B cell (primary cell): ENCODE results near the gene ARHGAP15. TPM values are rescaled to one million over a fixed set of nuclear protein-coding genes. Genes with fewer than 3 reads are reported as not detected.

ENCODE experiments used
- ATAC-seq: fragments of 200-7000 bp; cut with Tn5 transposase; one replicate; pipeline ENCODE4 v1.10.0; 2021; ENCODE audit warnings: low read depth, mild to moderate bottlenecking, moderate number of reproducible peaks, moderate library complexity
- CTCF ChIA-PET: fragments of 350-600 bp; sonication (Branson Sonifier 250); formaldehyde crosslinking; loops from one replicate; lab custom pipeline; 2021; ENCODE audit warnings: antibody characterized with exemption, inconsistent platforms; lab: Charles Lee
- POLR2A ChIA-PET: fragments of 350-600 bp; sonication (Branson Sonifier 250); formaldehyde crosslinking; loops from one replicate; lab custom pipeline; 2021; ENCODE audit warnings: antibody characterized with exemption; lab: Charles Lee
- DNase-seq: peaks from one replicate; pipeline ENCODE4 v3.0.0; 2013
- H2AFZ ChIP-seq: 2 replicates; pipeline ENCODE4 v1.6.1; 2012; ENCODE audit warnings: mild to moderate bottlenecking, low read depth, low read length; ENCODE audit not compliant: insufficient read depth, poor library complexity, severe bottlenecking
- H3K27ac ChIP-seq, 2 donors: 1 replicate in 1 of 2; 2 replicates in 1 of 2; pipeline ENCODE4 v1.5.1; 2012 to 2013; ENCODE audit warnings: low read length in 2 of 2, mild to moderate bottlenecking in 2 of 2, moderate library complexity in 1 of 2
- H3K27me3 ChIP-seq, 4 experiments: fragments of 200-600 bp in 1 of 4; sonication (generic) in 1 of 4; replicated peaks in 1 of 4; 1 replicate in 2 of 4; 2 replicates in 2 of 4; pipeline versions ENCODE4 v1.6.1 to v1.7.0; 2013 to 2016; ENCODE audit warnings: low read length in 3 of 4, mild to moderate bottlenecking in 2 of 4, mixed read lengths in 1 of 4, moderate library complexity in 1 of 4; ENCODE audit not compliant: insufficient read depth in 4 of 4, control insufficient read depth in 3 of 4; ENCODE audit errors: control extremely low read depth in 1 of 4
- H3K36me3 ChIP-seq, 2 experiments: replicated peaks in 1 of 2; 1 replicate in 1 of 2; 2 replicates in 1 of 2; pipeline versions ENCODE4 v1.6.1 to v1.7.1; 2013; ENCODE audit warnings: low read length in 1 of 2; ENCODE audit not compliant: insufficient read depth in 2 of 2, control insufficient read depth in 1 of 2; ENCODE audit errors: control extremely low read depth in 1 of 2, extremely low read depth in 1 of 2
- H3K4me1 ChIP-seq, 2 donors: fragments of 200-600 bp in 1 of 2; sonication (generic) in 1 of 2; 1 replicate in 1 of 2; 2 replicates in 1 of 2; pipeline versions ENCODE4 v1.5.1 to v1.6.1; 2013 to 2017; ENCODE audit warnings: low read length in 2 of 2; ENCODE audit not compliant: control insufficient read depth in 2 of 2, insufficient read depth in 2 of 2
- H3K4me2 ChIP-seq: replicated peaks from 2 replicates; pipeline ENCODE3; 2012; ENCODE audit warnings: mild to moderate bottlenecking, low read depth, low read length; ENCODE audit not compliant: poor library complexity, severe bottlenecking
- H3K4me3 ChIP-seq, 5 experiments: fragments of 200-600 bp in 1 of 5; sonication (generic) in 1 of 5; 1 replicate in 3 of 5; 2 replicates in 2 of 5; pipeline versions ENCODE4 v1.5.1 to v1.7.0; 2011 to 2016; ENCODE audit warnings: low read length in 4 of 5, mild to moderate bottlenecking in 4 of 5, low read depth in 2 of 5, control low read depth in 1 of 5, moderate library complexity in 1 of 5; ENCODE audit not compliant: insufficient read depth in 1 of 5; ENCODE audit errors: control extremely low read depth in 1 of 5, extremely low read depth in 1 of 5
- H3K79me2 ChIP-seq: fragments of 200-600 bp; sonication (generic); one replicate; pipeline ENCODE4 v1.6.0; 2016; ENCODE audit warnings: low read length; ENCODE audit not compliant: control insufficient read depth, insufficient read depth
- H3K9ac ChIP-seq: fragments of 200-600 bp; sonication (generic); 2 replicates; pipeline ENCODE4 v1.6.1; 2017; ENCODE audit warnings: mild to moderate bottlenecking, low read length, moderate library complexity
- H3K9me3 ChIP-seq, 3 donors: one replicate each; pipeline versions ENCODE4 v1.6.1 to v1.7.1; 2013; ENCODE audit warnings: low read length in 2 of 3; ENCODE audit not compliant: control insufficient read depth in 2 of 3, insufficient read depth in 1 of 3; ENCODE audit errors: control extremely low read depth in 1 of 3
- H4K20me1 ChIP-seq: 2 replicates; pipeline ENCODE4 v1.6.0; 2012; ENCODE audit warnings: mild to moderate bottlenecking, low read length; ENCODE audit not compliant: insufficient read depth, control insufficient read depth, poor library complexity, severe bottlenecking
- H3K27ac Mint-ChIP-seq: one replicate; pipeline ENCODE4 v1.8.0; 2021; ENCODE audit warnings: mixed read lengths
- H3K27me3 Mint-ChIP-seq: one replicate; pipeline ENCODE4 v1.8.0; 2021; ENCODE audit warnings: mixed read lengths
- H3K4me1 Mint-ChIP-seq: one replicate; pipeline ENCODE4 v1.8.0; 2021; ENCODE audit warnings: mixed read lengths
- H3K4me3 Mint-ChIP-seq: one replicate; pipeline ENCODE4 v1.8.0; 2021; ENCODE audit warnings: mixed read lengths
- H3K9me3 Mint-ChIP-seq: one replicate; pipeline ENCODE4 v1.8.0; 2022; ENCODE audit warnings: mixed read lengths; ENCODE audit not compliant: insufficient read depth
- CTCF ChIP-seq: fragments of 200-600 bp; IDR thresholded peaks from one replicate; pipeline ENCODE4 v1.8.0; 2022; ENCODE audit warnings: antibody characterized with exemption, mild to moderate bottlenecking
- EZH2 ChIP-seq: IDR thresholded peaks from 2 replicates; pipeline ENCODE4 v1.6.1; 2012; ENCODE audit warnings: borderline replicate concordance, low read depth, mild to moderate bottlenecking, moderate library complexity, low read length; ENCODE audit not compliant: insufficient read depth, poor library complexity, severe bottlenecking
- WGBS: methylation state at CpG from one replicate; pipeline ENCODE4 v1.1.5; 2013; ENCODE audit warnings: missing lambda C conversion rate; ENCODE audit not compliant: insufficient coverage; 5-methylcytosine and 5-hydroxymethylcytosine counted together
- intact Hi-C: fragments of 100-400 bp; cut with micrococcal nuclease; formaldehyde crosslinking; loops from one replicate; pipeline ENCODE4 v1.10.0; 2022
- polyA plus RNA-seq: library from polyadenylated mRNA; depleted of rRNA; stranded (reverse); fragments of >200 nt; gene quantifications from 2 replicates; pipeline ENCODE4 v1.2.3, GENCODE V29; 2012
- total RNA-seq, 2 donors: library from RNA; stranded (reverse); fragments of 120-200 nt in 1 of 2; gene quantifications; 1 replicate in 1 of 2; 2 replicates in 1 of 2; pipeline versions ENCODE4 v1.2.3 to v1.2.4, GENCODE V29; 2013 to 2022

ARHGAP15 gene
- total and polyA plus RNA-seq, 2 donors (not counting 1 experiment from before 2014, with no cell fraction given), result 58.6 to 187 TPM

- ATAC-seq (no peak), DNase-seq (no peak)
- no peak overlapping the region for H3K9ac ChIP-seq
- H3K4me3 ChIP-seq, result no peak overlapping the region
- Mint-ChIP-seq H3K4me3 (peak overlapping the region; percentile 61), H3K27ac (peak overlapping the region; percentile 85), H3K9me3 (peaks cover 2% of the 10 kb centered on the region), H3K4me1 (peaks cover 83% of the 10 kb centered on the region), H3K27me3 (no peaks in the 10 kb centered on the region)
- peaks cover 78 to 88% of the 10 kb centered on the region in 2 donors for H3K4me1 ChIP-seq
- H3K27ac ChIP-seq, result peak overlapping the region; percentile 5 to 78
- peak overlapping the region; percentile 20 for H3K4me2 ChIP-seq
- H3K36me3 ChIP-seq, result peaks cover 1 to 22% of the 10 kb centered on the region in 2 experiments
- POLR2A ChIA-PET, result no interaction called here
- H2AFZ ChIP-seq, result no peak overlapping the region
- CTCF ChIA-PET, result interaction anchor here (1.8 to 12.7 kb wide), 2 partner anchors 21 to 41 kb away, joined by 5 to 130 read pairs; partner anchors contain the start of gene ARHGAP15
- H4K20me1 ChIP-seq, result peaks cover 5% of the 10 kb centered on the region
- H3K9me3 ChIP-seq, result no peaks in the 10 kb centered on the region
- 100% methylated on average over 1 of the region's 2 CpGs for WGBS
- no peaks in the 10 kb centered on the region for H3K27me3 ChIP-seq
- H3K79me2 ChIP-seq, result peaks cover 86% of the 10 kb centered on the region
- intact Hi-C loops, result no loop called here
- TF ChIP-seq EZH2 (no peak), CTCF (no peak)
These were observed 23.0 kb downstream of the ARHGAP15 start for GRCh38 chr2:143152219-143152618.

GRCh38 chr2:143152637-143153036, 23.4 kb downstream of the ARHGAP15 start:
- H3K4me3 ChIP-seq, result no peak overlapping the region
- H3K27me3 ChIP-seq, result no peaks in the 10 kb centered on the region
- H3K27ac ChIP-seq, result peak overlapping the region in 1 of 2 donors; percentile 78
- peak overlapping the region; percentile 61 for H3K4me3 Mint-ChIP-seq
- TF ChIP-seq EZH2, result no peak
- no peak for TF ChIP-seq CTCF
- H3K4me2 ChIP-seq, result peak overlapping the region; percentile 20
- intact Hi-C loops, result no loop called here
- peaks cover 83% of the 10 kb centered on the region for H3K4me1 Mint-ChIP-seq
- H3K4me1 ChIP-seq, result peaks cover 80 to 88% of the 10 kb centered on the region in 2 donors
- H3K36me3 ChIP-seq, result peaks cover 1 to 22% of the 10 kb centered on the region in 2 experiments
- ChIA-PET CTCF (interaction anchor here (1.8 to 12.7 kb wide), 2 partner anchors 21 to 41 kb away, joined by 5 to 130 read pairs; partner anchors contain the start of gene ARHGAP15), POLR2A (no interaction called here)
- no peaks in the 10 kb centered on the region for H3K9me3 ChIP-seq
- DNase-seq, result no peak
- no peak for ATAC-seq
- H4K20me1 ChIP-seq, result peaks cover 5% of the 10 kb centered on the region
- WGBS, result 80% methylated on average over 1 of the region's 3 CpGs
- H2AFZ ChIP-seq, result no peak overlapping the region
- H3K9ac ChIP-seq, result no peak overlapping the region
- H3K79me2 ChIP-seq, result peaks cover 83% of the 10 kb centered on the region
- H3K9me3 Mint-ChIP-seq, result peaks cover 2% of the 10 kb centered on the region
- no peaks in the 10 kb centered on the region for H3K27me3 Mint-ChIP-seq
- H3K27ac Mint-ChIP-seq, result peak overlapping the region; percentile 85
